Occipital lobe (tissue), 2 donors: ENCODE measurements around the gene SLC30A9. TPM values are rescaled to one million over a fixed set of nuclear protein-coding genes. Genes with fewer than 3 reads are reported as not detected.

Experiments used
- DNase-seq: peaks from one replicate; lab custom pipeline; 2025; lab: John Stamatoyannopoulos, UW
- total RNA-seq: library from RNA; depleted of rRNA; stranded (reverse); fragments of >200 nt; gene quantifications from one replicate; pipeline ENCODE4 v1.2.3, GENCODE V29; 2014

SLC30A9 gene
- 116 TPM for total RNA-seq

DNA sequence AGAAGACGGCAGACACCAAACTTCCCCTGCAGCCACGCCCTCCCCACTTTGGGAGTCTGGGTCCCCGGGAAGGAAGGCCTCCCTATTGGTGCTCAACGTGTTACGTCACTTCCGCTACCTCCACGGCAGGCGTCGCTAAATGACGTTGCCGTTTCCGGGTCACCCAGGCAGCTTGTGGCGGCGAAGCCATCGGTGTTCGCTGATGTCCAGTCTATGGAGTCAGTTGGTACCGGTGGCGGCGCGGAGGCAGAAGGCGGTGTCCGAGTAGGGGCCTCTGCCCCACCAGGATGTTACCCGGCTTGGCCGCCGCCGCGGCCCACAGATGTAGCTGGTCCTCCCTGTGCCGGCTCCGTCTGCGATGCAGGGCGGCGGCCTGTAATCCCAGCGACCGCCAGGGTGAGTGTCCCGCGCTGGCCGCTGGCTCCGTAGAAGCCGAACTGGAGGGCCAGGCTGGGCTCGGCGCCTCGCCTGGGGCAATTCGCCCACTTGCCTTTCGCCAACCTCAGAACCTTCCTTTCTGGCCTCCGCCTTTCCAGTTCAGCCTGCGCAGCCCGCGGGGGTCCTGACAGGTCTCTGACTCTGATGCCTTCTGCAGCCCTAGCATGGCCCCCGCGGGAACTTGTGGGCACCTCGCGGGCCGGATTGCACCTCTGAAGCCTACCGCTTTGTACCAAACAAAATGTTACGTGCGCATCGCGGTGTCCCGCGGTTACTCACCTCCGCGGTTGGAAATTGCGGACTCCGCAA is at the start of gene SLC30A9:
Gene SLC30A9 (plus strand): TSS at position 166 of the 747 bp plus-strand sequence. CDS start 122 bp downstream, at position 288.
- DNase-seq: peak; percentile 92

DNA sequence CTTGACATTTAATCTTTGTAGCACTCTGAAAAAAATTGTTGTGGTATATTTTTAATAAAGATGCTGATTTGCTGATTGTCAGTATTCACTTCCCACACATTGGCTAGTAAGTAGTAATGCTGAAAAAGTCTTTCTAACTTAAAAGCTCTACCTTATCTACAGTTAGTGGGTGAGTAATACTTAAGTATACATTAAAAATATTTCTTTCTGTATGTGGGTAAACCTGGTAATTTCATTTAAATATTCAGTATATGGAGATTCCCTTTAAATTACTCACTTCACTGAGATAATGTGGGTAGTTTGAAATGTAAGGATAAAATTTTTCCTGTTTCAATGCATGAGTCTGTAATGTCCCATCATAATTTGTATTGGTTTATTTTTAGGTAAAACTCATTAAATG is 49.5 kb upstream of the SLC30A9 start:
- DNase-seq: no peak

DNA sequence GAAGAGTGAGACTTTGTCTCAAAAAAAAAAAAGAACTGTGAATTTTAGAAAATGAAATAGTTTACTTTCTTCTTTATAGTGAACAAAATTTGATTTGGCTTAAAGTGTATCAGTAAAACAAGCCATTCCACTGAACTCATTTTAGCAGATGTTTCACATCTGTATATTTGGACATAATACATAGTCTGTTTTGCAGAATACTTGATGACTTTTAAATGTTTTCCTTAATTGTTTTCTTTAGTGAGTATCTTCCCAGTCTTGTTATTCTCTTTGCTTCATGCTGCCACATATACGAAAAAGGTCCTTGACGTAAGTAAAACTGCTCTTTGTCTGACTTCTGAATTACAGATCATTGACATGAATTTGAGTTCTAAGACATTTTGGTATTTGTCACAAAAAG is 46.8 kb upstream of the SLC30A9 start:
- no peak for DNase-seq

- DNase-seq: no peak
Measured at GRCh38 chr4:41944089-41944488, 46.2 kb upstream of the SLC30A9 start.

DNA sequence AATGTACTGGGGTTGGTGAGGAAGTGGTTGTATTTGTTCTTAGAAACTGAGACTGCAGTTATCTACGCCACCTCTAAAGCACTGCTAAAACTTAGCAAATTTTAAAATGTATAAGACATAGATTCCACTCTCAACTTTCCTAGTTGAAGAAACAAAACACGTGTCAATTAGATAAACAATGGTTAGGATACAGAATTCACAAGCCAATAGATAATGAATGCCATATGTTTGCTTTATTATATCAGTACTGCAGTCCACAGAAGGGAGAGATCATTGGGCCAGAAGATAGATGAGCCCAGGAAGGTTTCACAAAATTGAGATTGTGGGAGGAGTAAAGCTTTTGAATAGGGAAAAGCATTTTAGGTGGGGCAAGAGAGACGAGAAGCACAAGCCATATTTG is 40.8 kb upstream of the SLC30A9 start:
- DNase-seq: no peak

DNA sequence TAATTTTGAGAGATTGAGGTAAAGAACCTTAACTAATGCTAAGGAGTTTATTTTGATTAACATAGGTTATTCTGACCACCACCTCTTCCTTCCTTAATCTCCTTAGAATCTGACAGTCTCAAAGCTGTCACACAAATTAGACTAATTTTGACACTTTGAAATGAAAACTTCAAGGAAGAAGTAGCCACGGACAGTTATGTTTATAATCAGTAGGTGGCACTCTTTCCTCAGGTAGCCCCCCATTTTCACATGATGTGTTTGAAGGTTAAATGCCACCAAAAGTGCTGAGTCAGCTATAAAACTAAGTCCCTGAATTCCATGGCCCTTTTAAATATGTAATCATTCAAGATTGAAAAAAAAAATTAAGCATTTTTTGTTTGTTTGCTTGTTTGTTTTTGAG is 32.7 kb upstream of the SLC30A9 start:
- no peak for DNase-seq

GRCh38 chr4:41963105-41963504 is 27.2 kb upstream of the SLC30A9 start:
- DNase-seq: no peak

GRCh38 chr4:41964401-41964800 is 25.9 kb upstream of the SLC30A9 start:
- no peak for DNase-seq

DNA sequence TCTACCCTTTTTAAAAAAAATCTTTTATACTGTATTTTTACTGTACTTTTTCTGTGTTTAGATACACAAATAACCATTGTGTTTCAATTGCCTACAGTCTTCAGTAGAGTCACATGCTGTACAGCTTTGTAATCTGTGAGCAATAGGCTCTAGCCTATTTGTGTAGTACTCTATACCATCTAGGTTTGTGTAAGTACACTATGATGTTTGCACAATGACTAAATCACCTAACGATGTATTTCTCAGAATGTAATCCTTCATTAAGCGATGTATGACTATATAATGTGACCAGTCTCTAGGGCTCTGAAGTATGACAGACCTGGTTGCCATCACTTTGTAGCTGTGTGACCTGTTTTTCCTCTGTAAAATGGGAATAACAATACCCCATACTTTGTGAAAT is 22.9 kb upstream of the SLC30A9 start:
- DNase-seq: no peak

DNA sequence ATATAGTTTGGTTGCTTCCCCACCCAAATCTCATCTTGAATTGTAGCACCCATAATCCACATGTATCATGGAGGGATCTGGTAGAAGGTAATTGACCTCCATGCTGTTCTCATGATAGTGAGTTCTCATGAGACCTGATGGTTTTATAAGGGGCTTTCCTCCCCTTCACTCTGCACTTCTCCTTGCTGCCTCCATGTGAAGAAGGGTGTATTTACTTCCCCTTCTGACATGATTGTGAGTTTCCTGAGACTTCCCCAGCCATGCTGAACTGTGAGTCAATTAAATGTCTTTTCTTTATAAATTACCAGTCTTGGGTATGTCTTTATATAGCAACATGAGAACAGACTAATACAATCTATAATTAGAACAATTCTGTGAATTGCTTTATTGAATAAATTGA is 20.7 kb upstream of the SLC30A9 start:
- DNase-seq: no peak

GRCh38 chr4:41975341-41975740 is 15.0 kb upstream of the SLC30A9 start:
- no peak for DNase-seq

- DNase-seq: no peak
Measured at GRCh38 chr4:41976775-41977516, 13.4 kb upstream of the SLC30A9 start.

DNA sequence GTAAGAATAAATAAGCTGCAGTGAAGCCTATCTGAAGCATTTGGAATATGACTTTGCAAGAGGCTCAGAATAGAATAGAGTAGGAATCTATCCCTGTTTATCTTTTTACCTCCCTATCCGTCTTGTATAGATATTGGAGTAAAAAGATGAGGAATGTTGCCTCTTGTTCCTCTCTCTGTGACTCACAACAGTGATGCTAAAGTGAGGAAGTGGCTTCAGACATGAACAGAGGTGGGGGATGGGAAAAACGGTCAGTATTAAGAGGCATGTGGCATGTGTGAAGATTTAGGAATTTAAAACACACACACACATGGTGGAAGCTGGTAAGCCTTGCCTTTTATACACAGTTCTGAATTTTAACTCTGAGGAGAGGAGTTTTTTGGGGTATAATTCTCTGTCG is 12.6 kb upstream of the SLC30A9 start:
- no peak for DNase-seq

GRCh38 chr4:41981456-41981855 is 8.9 kb upstream of the SLC30A9 start, which contains the start of gene DCAF4L1:
Gene DCAF4L1 (plus strand): TSS chr4:41981756. CDS start chr4:41981793, 37 bp downstream.
- no peak for DNase-seq

DNA sequence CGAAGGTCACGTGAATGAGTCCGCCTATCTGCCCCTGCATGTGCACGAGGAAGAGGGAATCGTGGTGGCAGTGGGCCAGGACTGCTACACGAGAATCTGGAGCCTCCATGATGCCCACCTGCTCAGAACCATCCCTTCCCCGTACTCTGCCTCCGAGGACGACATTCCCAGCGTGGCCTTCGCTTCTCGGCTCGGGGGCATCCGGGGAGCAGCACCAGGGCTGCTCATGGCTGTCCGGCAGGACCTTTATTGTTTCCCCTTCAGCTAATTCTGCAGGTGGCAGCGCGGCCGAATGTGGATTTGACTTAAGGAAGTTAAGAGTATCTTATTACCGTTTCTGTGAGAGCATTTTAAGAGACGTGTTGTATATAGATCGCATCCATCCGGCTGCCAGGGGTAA is 7.6 kb upstream of the SLC30A9 start:
- no peak for DNase-seq

- DNase-seq: no peak
Measured at GRCh38 chr4:41985151-41985550, 5.2 kb upstream of the SLC30A9 start.

DNA sequence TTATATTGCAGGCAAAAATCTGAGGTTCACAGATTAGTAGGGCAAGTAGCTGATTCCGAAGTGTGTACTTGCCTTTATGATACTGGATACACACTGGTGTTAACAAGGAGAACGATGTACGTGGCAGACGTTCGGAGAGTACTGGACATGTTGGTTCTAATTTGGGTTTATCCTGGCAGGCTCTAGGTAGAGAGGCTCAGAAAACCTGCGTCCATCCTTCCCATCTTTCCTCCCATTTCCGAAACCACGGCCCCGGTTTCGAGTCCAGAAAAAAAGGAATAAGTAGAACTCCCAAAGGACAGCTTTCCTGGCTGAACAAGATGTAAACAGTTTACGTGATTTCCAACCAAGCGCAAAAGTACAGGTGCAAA is 351 bp upstream of the SLC30A9 start:
- no peak for DNase-seq

- DNase-seq: no peak
Measured at GRCh38 chr4:41991916-41992767, 1.8 kb downstream of the SLC30A9 start.

DNA sequence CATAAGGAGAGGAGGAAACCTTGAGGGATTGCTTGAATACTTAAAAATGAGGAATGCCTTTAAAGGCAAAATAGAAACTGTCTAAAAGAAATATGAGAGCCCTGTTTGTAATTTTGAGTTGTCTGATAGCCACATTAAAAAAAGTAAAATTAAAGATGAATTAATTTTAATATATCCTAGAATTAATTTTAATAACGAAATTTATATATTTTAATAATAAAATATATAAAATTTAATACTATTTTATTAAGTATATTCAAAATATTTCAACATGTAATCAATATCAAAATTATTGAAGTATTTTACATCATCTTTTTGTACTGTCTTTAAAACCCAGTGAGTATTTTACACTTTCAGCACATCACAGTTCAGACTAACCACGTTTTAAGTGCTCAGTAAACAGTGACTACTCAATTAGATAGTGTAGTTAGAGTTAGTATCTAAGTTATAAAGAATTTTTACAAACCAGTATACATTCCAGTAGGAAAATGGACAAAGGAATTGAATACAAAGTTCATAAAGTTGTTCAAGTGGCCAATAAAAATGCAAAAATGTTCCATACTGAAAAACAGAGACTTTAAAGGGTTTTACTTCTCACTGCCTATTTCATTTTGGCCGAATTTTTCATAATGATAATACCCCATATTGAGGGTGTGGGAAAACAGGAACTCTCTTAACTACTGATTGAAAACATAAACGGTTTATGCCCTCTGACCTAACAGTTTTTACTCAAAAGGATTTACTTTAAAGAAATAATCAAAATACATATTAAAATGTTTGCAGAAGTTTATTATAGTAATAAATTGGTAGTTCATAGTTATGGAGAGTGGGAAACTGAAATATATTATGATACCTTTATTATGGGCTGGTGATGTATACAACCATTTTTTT is 2.9 kb downstream of the SLC30A9 start:
- DNase-seq: no peak

DNA sequence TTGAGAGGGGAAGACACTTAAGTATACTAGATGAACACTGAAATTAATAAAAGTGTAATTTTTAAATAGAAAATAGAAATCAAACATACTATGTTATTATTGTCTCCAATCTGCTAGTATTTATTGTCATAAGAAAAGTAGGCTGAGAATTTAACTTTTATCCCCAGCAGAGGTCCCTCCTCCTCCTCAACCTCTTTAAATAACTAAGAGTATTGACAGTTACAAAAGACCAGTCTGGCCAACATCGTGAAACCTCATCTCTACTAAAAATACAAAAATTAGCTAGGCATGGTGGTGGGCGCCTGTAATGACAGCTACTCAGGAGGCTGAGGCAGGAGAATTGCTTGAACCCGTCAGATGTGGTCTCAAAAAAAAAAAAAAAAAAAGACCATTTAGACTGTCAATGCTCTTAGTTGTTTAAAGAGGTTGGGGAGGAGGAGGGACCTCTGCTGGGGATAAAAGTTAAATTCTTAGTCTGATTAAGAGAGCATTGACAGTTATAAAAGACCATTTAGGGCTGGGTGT is 4.2 kb downstream of the SLC30A9 start:
- DNase-seq: no peak

GRCh38 chr4:41998019-41998418 is 7.7 kb downstream of the SLC30A9 start:
- DNase-seq: no peak
